ENCODE results near the gene PSMG2. TPM values are rescaled to one million over a fixed set of nuclear protein-coding genes. Genes with fewer than 3 reads are reported as not detected.

Gene PSMG2
- total RNA-seq, 1 experiment from 2014 or later: 63.1 TPM

GRCh38 chr18:12659904-12660605 lies 42.8 kb upstream of the PSMG2 start:
- intact Hi-C loops (cut with micrococcal nuclease; ENCODE audit: unreplicated experiment): loop anchor here (1.0 to 10.0 kb wide), 2 partner anchors 105 to 269 kb away; no protein-coding TSS in a partner anchor
- POLR2A ChIA-PET: no interaction called here
- peaks cover 7% of the 10 kb centered on the region; the same call in 1 of the 2 replicates for H3K4me1 ChIP-seq (ENCODE audit: control insufficient read depth, insufficient read depth, low read length)
- no peaks in the 10 kb centered on the region; the same call in 1 of the 2 replicates for H3K36me3 ChIP-seq (ENCODE audit: control insufficient read depth, insufficient read depth, low read length)
- DNase-seq (ENCODE audit: low read depth, low spot score) (no peak), ATAC-seq (no peak)
- in situ Hi-C loops (cut with HindIII; ENCODE audit: low pct_unique_long_range_greater_than_20kb, low sequenced_read_pairs): no loop called here
- BruUV-seq (replicated peaks): TSS peak; percentile 80
- H3K27ac ChIP-seq (ENCODE audit: low read length): no peak overlapping the region
- TF ChIP-seq, protein P1, sequence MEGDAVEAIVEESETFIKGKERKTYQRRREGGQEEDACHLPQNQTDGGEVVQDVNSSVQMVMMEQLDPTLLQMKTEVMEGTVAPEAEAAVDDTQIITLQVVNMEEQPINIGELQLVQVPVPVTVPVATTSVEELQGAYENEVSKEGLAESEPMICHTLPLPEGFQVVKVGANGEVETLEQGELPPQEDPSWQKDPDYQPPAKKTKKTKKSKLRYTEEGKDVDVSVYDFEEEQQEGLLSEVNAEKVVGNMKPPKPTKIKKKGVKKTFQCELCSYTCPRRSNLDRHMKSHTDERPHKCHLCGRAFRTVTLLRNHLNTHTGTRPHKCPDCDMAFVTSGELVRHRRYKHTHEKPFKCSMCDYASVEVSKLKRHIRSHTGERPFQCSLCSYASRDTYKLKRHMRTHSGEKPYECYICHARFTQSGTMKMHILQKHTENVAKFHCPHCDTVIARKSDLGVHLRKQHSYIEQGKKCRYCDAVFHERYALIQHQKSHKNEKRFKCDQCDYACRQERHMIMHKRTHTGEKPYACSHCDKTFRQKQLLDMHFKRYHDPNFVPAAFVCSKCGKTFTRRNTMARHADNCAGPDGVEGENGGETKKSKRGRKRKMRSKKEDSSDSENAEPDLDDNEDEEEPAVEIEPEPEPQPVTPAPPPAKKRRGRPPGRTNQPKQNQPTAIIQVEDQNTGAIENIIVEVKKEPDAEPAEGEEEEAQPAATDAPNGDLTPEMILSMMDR (IDR thresholded peaks at IDR 0.05): peak; percentile 81; the same call in 1 of the 2 replicates
- TF ChIP-seq SIN3A (IDR thresholded peaks at IDR 0.05; ENCODE audit: borderline replicate concordance, insufficient read depth, low read depth, low read length): no peak
- TF ChIP-seq, protein P2, sequence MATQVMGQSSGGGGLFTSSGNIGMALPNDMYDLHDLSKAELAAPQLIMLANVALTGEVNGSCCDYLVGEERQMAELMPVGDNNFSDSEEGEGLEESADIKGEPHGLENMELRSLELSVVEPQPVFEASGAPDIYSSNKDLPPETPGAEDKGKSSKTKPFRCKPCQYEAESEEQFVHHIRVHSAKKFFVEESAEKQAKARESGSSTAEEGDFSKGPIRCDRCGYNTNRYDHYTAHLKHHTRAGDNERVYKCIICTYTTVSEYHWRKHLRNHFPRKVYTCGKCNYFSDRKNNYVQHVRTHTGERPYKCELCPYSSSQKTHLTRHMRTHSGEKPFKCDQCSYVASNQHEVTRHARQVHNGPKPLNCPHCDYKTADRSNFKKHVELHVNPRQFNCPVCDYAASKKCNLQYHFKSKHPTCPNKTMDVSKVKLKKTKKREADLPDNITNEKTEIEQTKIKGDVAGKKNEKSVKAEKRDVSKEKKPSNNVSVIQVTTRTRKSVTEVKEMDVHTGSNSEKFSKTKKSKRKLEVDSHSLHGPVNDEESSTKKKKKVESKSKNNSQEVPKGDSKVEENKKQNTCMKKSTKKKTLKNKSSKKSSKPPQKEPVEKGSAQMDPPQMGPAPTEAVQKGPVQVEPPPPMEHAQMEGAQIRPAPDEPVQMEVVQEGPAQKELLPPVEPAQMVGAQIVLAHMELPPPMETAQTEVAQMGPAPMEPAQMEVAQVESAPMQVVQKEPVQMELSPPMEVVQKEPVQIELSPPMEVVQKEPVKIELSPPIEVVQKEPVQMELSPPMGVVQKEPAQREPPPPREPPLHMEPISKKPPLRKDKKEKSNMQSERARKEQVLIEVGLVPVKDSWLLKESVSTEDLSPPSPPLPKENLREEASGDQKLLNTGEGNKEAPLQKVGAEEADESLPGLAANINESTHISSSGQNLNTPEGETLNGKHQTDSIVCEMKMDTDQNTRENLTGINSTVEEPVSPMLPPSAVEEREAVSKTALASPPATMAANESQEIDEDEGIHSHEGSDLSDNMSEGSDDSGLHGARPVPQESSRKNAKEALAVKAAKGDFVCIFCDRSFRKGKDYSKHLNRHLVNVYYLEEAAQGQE (IDR thresholded peaks at IDR 0.05; ENCODE audit: insufficient read depth in 1 of 2, low read depth in 2 of 2, low read length in 1 of 2): no peak
- no peak for TF ChIP-seq TCF7L2 (IDR thresholded peaks at IDR 0.05; ENCODE audit: low read depth, low read length)
- TF ChIP-seq POLR2AphosphoS5 (IDR thresholded peaks at IDR 0.05; ENCODE audit: low read depth, low read length): no peak
- no peaks in the 10 kb centered on the region for H3K27me3 ChIP-seq (ENCODE audit: control insufficient read depth, insufficient read depth, low read length)
- CTCF ChIA-PET: interaction anchor here (0.6 to 0.8 kb wide), 3 partner anchors 204 to 308 kb away, joined by 3 to 8 read pairs (median 4); no protein-coding TSS in a partner anchor
- no peaks in the 10 kb centered on the region for H3K9me3 ChIP-seq (ENCODE audit: control insufficient read depth, insufficient read depth, low read depth, low read length)
- no peak overlapping the region for H3K4me3 ChIP-seq (ENCODE audit: low read depth in 2 of 2, low read length in 2 of 2)

GRCh38 chr18:12668041-12668440 lies 34.8 kb upstream of the PSMG2 start:
- no peak overlapping the region for H3K4me3 ChIP-seq (ENCODE audit: low read depth in 2 of 2, low read length in 2 of 2)
- ATAC-seq: no peak
- ChIA-PET CTCF (no interaction called here), POLR2A (no interaction called here)
- H3K4me1 ChIP-seq (ENCODE audit: control insufficient read depth, insufficient read depth, low read length): no peaks in the 10 kb centered on the region
- intact Hi-C loops (cut with micrococcal nuclease; ENCODE audit: unreplicated experiment): no loop called here
- H3K36me3 ChIP-seq (ENCODE audit: control insufficient read depth, insufficient read depth, low read length): peaks cover 7% of the 10 kb centered on the region
- H3K9me3 ChIP-seq (ENCODE audit: control insufficient read depth, insufficient read depth, low read depth, low read length): no peaks in the 10 kb centered on the region
- H3K27me3 ChIP-seq (ENCODE audit: control insufficient read depth, insufficient read depth, low read length): no peaks in the 10 kb centered on the region
- BruUV-seq (replicated peaks): no TSS peak
- in situ Hi-C loops (cut with HindIII; ENCODE audit: low pct_unique_long_range_greater_than_20kb, low sequenced_read_pairs): no loop called here
- TF ChIP-seq TCF7L2 (IDR thresholded peaks at IDR 0.05; ENCODE audit: low read depth, low read length) (no peak), SIN3A (IDR thresholded peaks at IDR 0.05; ENCODE audit: borderline replicate concordance, insufficient read depth, low read depth, low read length) (no peak), POLR2AphosphoS5 (IDR thresholded peaks at IDR 0.05; ENCODE audit: low read depth, low read length) (no peak)
- TF ChIP-seq, protein P1 (IDR thresholded peaks at IDR 0.05): no peak
- TF ChIP-seq, protein P2 (IDR thresholded peaks at IDR 0.05; ENCODE audit: insufficient read depth in 1 of 2, low read depth in 2 of 2, low read length in 1 of 2): no peak
- no peak overlapping the region for H3K27ac ChIP-seq (ENCODE audit: low read length)
- no peak for DNase-seq (ENCODE audit: low read depth, low spot score)
